Left forelimb (tissue), 1 donor: Measurements from ENCODE around the gene DAB1.
"Not testable (repeated sequence)": the region's sequence is repeated elsewhere in the genome, so short reads cannot be mapped to it uniquely, and the experiment has no call there.

Experiments used
- DNase-seq: peaks from one replicate; pipeline ENCODE4 v3.0.0-alpha.2; 2018; ENCODE audit warnings: low spot score

DAB1 gene

GRCh38 chr1:57118948-57119603, 304.8 kb downstream of the DAB1 start:
- DNase-seq, result no peak

DNA sequence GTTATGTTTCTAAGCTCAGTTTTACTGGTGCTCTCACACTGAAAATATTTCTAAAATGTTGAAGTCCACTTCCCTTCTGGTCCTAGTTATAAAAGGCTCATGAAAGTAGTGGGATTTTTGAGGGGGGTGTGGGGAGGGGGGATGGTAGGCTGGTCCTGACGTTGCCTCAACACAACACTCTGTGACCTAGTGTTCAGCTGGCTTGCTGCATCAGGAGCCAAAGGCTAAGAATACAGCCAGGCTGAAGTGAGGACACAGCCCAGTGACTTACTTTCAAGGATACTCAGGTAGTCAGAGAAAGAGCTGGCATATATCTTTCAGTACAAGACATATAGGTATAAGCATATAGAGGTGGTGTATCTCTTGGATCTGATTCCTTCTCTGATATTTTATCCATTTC, 306.1 kb downstream of the DAB1 start:
- DNase-seq, result no peak

DNA sequence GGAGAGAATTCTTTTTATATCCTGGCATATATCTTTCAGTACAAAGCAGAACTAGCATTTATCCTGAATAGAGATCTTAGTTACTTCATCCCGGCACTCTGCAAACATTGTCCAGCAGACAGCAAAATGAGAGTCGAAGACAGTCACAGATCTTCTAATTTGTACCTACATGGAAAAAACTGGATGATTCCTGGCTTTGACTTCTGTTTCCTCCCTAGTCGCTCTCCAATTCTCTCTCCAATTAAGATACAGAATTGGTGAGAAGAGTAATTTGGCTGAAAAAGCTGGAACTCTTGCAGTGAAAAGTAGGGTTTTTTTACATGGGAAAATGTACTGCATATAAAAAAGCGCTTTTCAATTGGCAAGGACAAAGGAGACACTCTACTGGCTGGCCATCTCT, 307.0 kb downstream of the DAB1 start:
- DNase-seq, result no peak

GRCh38 chr1:57115030-57115614, 308.7 kb downstream of the DAB1 start:
- no peak for DNase-seq

GRCh38 chr1:57112148-57112547, 311.7 kb downstream of the DAB1 start:
- no peak for DNase-seq

GRCh38 chr1:57111175-57111574, 312.7 kb downstream of the DAB1 start:
- no peak for DNase-seq

DNA sequence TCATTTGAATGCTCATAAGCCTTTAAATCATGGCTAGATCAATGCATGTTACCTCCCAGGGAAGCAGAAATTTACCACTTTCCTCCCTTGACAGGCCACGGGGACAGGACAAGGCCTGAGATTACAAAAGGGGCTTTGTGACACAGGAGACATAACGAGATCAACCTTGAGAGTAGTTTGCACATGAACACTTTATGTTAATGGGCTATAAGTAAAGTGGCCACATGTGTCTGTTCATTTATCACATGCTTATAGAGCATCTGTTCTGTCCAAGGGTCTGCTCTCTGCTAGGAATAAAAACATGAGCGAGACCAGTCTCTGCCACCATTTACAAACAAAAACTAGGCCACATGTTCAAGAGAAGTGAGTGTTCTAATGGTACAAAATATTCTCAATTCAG, 314.0 kb downstream of the DAB1 start:
- DNase-seq, result no peak

DNA sequence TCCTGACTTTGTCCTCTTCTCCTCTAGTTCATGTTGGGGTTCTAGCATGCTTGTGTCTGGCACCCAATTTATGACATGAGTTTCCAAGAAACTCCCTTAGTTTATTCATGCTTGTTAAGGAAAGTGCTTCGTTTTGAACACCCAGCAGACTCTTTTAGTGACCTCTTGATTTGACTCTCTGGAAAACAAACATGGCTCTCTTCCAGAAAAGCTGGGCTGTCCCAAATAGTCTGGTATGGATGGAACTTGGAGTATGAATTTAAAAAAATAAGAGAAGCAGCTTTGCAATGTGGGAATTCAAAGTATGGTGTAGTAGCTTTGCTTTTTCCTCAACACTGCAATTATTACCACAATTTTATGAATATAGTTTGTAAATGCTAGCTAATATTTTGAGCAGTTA, 314.6 kb downstream of the DAB1 start:
- DNase-seq, result no peak

GRCh38 chr1:57106296-57106695, 317.6 kb downstream of the DAB1 start:
- DNase-seq, result no peak

DNA sequence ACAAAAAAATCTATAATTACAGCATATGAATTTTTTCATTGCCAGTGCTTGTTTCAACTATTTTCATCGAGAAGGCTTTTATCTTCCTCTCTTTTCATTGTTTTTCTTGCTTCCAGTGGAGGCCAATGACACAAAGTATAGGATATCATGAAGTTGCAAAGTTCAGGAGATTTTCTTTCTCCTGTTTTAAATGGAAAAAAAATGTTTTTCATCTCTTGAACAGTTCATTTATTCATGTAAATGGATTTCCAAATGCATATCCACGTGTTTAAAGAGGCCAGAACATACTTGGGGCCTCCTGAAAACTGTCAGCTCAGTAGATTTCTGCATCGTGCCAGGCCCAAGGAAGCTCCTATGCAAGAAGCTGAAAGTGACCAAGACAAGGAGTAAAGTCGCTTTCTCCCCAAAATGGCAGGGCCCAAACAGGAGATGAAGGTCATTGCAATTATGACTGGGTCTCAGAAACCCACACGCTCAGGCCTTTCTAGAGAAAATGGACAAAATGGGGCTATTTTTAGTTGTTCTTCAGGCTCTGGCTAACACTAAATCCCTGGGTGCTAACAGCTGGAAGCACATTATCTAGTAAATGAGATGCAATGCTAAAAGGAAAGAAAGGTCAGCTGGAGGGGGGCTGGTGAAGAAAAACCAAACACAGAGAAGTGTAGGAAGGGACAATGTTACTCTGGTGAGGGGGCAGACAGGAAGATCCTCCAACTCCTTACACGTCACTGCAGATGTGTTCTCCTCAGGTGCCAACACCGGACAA, 321.1 kb downstream of the DAB1 start:
- no peak for DNase-seq

DNA sequence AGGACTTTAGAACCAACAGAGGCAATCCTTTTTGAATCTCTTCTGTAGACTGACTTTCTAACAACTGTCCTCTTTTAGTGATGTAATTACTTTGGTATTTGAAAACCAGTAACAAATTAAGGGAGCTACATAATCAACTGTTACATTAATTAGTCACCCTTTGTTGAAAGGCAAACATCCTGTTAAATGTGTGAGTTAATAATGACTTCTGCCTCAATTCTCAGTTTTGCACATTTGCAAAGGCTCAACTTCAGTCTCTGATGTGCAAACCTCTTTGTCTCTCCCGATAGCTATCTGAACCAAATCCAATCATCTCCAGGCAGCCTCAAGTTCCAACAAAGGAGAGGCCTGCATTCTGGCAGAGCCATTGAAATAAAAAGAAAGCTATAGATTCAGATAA, 322.7 kb downstream of the DAB1 start:
- no peak for DNase-seq

DNA sequence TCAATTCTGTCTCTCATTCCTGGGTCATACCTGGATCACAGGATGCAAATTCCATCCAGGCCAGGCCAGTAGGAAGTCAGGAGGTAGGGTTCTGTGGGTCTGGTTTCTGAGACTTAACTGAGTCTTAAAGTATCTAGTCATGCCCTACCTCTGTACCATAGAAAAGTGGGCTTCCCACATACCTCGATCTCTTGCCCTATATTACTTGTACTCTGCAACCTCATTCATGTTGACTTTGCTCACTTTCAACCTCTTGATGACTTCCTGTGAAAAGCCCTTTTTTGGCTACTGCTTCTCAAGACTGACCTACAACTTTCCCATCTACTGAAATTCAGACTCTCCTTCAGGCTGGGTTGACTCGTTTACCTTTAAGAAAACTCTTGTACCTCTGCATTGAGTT, 329.1 kb downstream of the DAB1 start:
- no peak for DNase-seq

DNA sequence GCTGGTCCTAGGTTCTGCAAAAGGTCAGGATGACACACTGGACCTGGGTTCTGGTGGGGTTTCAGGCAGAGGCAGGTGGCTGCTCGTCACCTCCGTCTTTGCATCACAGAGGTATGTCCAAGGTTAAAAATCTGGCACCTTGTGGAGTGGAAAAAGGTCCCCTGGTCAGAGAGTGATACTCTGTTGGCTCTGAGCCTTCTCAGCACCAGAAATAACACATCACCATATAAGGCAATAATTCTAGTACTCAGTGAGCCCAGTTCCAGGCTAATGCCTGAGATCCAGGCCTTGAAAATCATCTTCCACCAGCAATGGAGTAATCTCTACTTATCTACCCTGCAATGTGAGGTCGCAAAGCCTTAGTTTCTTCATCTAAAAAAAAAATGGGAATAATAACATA, 330.7 kb downstream of the DAB1 start:
- DNase-seq, result no peak

- DNase-seq, result no peak
These were observed 332.2 kb downstream of the DAB1 start for GRCh38 chr1:57091642-57092041.

DNA sequence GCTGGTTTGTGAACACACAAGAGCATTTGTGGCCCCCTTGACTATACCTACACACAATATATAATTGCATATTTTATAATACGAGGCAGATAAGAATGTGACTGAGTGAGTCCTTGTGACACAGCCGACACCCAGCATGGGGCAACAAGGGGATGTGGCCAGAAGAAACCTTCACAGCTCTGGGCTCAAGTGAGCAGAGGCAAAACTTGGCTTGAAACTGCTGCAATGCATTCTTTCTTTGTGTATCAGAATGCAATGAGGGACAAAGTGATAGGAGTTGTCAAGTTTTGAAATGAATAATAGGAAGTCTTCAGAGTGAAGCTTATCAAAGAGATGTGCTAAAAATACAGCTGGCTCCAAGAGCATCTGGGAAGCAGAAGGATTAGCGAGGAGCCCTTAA, 334.0 kb downstream of the DAB1 start:
- no peak for DNase-seq

DNA sequence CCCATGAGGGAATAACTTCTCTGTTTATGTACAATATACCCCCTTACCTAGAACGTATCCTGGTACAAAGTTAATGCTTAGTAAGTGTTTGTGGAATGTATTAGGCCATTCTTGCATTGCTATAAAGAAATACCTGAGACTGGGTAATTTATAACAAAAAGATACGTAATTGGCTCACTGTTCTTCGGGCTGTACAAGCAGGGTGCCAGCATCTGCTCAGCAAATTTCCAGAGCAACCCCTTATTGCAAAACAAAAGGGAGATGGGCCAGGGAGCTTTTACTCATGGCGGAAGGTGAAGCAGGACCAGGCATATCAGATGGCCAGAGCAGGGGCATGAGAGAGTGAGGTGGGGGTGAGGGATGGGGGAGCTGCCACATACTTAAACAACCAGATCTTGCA, 334.6 kb downstream of the DAB1 start:
- DNase-seq, result no peak

- no peak for DNase-seq
These were observed 335.2 kb downstream of the DAB1 start for GRCh38 chr1:57088653-57089052.

DNA sequence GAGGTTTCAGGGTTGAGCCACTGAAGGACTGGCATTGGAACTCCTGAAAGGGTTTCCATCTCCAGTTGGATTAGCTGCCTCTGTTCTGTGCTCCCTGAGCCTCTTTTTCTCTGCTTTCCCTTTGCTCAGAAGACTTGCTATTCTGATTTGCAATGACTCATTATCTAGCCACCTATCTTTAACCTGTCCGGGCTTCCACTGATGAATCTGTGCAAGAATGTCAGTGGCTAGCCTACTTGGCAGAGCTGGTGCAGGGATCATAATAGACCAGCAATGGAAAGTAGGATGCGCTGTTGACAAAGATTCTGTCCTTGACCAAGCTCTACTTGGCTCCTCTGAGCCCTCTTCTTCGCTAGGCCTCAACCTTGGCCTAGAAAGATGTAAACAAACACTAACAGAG, 336.2 kb downstream of the DAB1 start:
- DNase-seq, result not testable (repeated sequence)

GRCh38 chr1:57086154-57086553, 337.7 kb downstream of the DAB1 start:
- no peak for DNase-seq

DNA sequence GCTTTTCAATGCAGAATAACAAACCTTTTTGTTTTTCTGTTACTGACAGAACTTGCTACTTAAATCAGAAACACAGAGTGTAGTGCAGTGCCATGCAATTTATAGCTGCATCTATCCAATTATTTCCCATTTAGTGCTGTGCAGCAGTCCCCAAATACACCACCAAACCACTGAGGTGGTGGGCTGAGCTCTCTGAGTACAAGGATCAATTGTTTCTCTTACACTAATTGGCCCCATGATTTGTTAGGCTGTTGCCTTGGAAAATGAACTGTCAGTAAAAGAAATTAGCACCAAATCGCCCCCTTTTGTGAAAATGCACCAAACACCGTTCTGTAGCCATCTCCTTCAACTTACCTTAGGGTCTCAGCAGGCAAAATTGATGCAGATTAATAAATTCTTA, 339.2 kb downstream of the DAB1 start:
- DNase-seq, result no peak

DNA sequence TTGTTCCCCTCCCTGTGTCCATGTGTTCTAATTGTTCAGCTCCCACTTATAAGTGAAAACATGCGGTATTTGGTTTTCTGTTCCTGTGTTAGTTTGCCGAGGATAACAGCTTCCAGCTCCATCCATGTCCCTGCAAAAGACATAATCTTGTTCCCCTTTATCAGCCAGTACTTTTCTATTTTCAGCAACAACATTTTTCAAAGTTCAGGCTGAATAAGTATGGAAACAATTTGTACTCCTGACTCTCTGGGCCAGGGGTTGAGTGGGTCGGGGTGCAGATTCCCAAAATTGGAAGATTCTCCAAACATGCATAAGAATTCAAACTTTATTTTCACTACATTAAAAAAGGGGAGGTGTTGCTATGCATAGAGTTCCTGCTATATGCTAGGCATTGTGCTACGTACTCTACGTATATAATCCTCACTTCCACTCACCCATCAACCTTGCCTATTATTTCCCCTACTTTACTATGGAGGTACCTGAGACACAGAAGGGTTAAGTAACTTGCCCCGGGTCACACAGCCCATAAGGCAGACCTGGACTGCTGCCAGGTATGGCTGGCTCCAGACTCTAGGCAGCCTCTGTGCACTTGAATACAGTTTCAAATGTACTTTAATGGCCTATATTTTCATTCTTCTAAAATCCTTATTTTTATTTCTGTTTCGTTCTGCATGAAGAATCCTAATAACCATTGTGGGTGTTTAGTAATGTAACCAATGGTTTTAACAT, 341.0 kb downstream of the DAB1 start:
- DNase-seq, result no peak

DNA sequence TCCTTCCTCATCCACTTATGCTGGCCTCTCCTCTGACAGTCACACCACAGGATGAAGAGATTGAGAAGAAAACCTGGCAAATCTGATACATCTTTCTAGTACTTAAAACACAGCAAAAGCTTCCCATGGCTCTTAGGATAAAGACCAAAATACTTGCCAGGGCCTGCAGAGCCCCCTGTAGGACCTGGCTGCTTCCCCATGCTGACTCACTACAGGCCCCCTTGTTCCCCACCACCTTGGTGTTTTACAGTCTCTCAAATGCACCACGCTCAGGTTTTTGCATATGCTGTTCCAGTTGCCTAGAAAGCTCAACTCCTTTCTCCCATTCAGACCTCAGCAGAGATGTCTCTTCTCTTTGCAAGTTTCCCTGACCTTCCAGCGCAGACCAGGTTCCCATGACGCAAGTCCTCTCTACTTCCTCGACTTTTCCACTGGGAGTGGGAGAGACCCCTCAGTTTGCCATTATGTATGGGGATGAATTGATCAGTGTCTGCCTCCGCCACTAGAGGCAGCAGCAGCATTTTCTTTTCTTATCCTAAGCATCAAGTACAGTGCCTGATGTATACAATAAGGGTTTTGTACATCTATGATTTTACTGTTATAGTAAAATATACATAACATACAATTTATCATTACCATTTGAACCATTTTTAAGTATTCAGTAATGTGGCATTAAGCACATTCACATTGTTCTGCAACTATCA, 344.3 kb downstream of the DAB1 start:
- DNase-seq, result no peak
